Fibroblast of villous mesenchyme (primary cell): Measurements from ENCODE around the gene KCNH1. TPM values are rescaled to one million over a fixed set of nuclear protein-coding genes. Genes with fewer than 3 reads are reported as not detected.

Experiments used
- DNase-seq: peaks from one replicate; pipeline ENCODE4 v3.0.0-alpha.2; 2010; ENCODE audit warnings: low read depth
- H3K4me3 ChIP-seq: 2 replicates; pipeline ENCODE4 v1.5.1; 2011; ENCODE audit warnings: low read depth, mild to moderate bottlenecking, low read length
- total RNA-seq: library from RNA; depleted of rRNA; stranded (reverse); fragments of >200 nt; gene quantifications from 2 replicates; pipeline ENCODE4 v1.2.3, GENCODE V29; 2012
- TF ChIP-seq, protein P1 (sequence below): IDR thresholded peaks from 2 replicates; pipeline ENCODE4 v1.5.1; 2012; ENCODE audit warnings: low read depth, mild to moderate bottlenecking, low read length; ENCODE audit not compliant: insufficient read depth

KCNH1 gene
- total RNA-seq, 1 donor: 11.2 TPM

DNA sequence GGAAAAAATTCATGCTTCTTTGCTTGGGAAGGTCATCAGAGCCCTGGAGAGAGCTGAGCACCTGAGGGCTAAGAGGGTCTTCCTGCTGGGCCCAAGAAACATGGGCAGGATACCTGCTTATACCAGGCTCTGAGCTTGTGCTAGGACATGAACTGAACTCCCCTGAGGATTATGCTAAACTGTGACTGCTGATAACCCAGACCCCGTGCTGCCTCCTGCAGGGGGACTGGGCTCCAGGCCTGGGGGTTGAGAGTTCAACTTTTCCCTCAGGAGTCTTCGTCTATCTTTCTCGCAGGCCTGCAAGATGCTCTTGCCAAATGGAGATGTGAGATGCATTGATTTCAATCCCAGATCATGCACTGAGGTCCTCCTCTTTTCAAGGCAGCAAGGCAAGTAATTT lies 436.8 kb downstream of the KCNH1 start:
- no peak for DNase-seq
- TF ChIP-seq, protein P1, sequence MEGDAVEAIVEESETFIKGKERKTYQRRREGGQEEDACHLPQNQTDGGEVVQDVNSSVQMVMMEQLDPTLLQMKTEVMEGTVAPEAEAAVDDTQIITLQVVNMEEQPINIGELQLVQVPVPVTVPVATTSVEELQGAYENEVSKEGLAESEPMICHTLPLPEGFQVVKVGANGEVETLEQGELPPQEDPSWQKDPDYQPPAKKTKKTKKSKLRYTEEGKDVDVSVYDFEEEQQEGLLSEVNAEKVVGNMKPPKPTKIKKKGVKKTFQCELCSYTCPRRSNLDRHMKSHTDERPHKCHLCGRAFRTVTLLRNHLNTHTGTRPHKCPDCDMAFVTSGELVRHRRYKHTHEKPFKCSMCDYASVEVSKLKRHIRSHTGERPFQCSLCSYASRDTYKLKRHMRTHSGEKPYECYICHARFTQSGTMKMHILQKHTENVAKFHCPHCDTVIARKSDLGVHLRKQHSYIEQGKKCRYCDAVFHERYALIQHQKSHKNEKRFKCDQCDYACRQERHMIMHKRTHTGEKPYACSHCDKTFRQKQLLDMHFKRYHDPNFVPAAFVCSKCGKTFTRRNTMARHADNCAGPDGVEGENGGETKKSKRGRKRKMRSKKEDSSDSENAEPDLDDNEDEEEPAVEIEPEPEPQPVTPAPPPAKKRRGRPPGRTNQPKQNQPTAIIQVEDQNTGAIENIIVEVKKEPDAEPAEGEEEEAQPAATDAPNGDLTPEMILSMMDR: no peak
- no peak overlapping the region for H3K4me3 ChIP-seq

DNA sequence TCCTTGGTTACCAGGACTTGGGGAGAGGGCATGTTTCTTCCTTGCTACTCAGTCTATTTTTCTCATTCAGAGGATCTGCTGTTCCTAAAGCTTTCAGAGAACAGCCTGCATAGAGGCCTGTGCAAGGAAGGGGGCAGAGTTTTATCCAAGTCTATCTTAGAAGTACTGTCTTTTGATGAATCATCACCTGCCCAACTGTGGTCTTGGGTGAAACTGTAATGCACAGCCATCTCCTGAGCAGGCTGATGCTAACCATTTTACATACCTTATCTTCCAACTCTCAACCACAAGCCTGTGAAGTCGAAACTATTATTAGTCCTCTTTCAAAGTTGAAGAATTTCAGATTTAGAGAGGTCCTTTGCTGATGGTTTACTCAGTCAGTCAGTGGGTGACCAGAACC lies 437.2 kb downstream of the KCNH1 start:
- TF ChIP-seq, protein P1: no peak
- H3K4me3 ChIP-seq: no peak overlapping the region
- no peak for DNase-seq

DNA sequence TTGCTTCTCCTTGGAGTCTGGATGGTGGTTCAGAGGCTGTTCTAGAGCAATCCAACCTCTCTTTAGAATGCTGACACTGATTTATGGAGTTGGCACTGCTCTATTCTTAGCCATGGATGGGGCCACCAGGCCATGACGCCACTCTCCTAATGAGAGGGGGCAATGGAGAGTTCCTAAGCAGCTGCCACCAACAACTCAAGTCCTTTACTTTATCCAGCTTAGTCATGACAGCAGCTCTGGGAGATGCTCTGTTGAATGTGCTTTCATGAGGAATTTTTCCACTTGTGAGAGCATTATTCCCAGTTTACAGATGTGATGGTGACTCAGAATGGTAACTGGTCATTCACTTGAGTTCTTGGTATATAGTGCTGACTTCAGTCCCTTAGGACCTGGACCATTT lies 438.9 kb downstream of the KCNH1 start:
- TF ChIP-seq, protein P1: no peak
- H3K4me3 ChIP-seq: no peak overlapping the region
- no peak for DNase-seq

DNA sequence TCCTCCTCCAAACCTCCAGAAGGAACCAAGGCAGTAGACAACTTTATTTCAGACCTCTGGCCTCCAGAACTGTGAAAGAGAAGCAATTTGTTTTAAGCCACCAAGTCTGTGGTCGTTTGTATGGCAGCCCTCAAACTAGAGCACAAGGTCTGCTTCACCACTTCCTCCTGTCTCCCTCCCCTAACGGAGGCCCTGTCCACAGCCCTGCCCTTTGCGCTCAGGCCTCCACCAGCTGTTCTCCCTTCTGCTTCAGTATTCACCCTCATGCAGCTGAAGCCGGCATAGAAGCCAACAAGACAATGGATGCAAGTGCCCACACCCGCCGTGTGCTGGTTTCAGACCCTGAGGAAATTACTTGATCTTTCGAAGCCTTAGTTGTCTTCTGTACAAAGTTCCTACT lies 441.2 kb downstream of the KCNH1 start:
- no peak overlapping the region for H3K4me3 ChIP-seq
- no peak for DNase-seq
- TF ChIP-seq, protein P1: no peak

DNA sequence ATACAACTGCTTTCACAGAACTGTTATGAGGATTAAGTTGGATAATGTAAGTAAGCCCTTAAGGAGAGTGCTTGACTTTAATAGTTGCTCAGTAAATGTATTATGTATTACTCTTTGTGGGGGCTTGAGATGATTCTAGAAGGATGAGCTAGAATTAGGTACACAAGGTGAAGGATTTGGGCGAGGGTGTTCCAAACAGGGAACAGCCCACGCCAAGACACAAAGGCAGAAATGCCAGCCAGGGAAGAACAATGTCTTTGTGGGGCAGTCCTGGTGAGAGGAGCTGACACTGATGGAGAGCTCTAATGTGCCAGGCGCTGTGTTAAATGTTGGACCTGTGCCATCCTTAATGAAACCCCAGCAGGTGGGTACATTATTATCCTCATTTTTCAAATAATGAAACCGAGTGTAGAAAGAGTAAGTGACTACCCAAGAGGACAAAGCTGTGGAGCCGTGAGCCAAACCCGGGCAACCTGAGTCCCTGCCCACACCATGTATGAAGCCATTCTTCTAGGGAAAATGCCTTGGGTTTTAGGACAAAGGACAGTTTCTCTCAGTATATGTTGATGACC lies 442.8 kb downstream of the KCNH1 start:
- TF ChIP-seq, protein P1: no peak
- H3K4me3 ChIP-seq: no peak overlapping the region
- DNase-seq: no peak

DNA sequence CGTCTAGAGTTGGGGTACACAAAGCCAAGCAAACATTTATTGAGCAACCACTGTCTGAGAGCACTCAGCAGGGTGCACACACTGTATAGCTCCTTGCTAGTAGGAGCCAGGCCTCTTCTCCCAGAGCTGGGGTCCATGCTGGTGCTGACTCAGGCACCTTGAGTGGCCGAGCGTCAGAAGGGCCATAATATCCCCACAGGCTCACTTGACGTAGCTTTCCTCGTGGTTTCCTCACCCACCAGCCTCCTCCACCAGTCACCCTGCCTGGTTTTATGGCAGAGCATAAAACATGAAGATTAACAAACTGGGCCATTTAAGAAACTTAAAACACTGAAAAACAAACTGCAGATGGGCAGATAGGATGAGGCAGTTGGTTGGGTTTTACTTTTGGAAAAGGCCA lies 443.7 kb downstream of the KCNH1 start:
- TF ChIP-seq, protein P1: no peak
- peak; percentile 51 for DNase-seq
- H3K4me3 ChIP-seq: no peak overlapping the region

DNA sequence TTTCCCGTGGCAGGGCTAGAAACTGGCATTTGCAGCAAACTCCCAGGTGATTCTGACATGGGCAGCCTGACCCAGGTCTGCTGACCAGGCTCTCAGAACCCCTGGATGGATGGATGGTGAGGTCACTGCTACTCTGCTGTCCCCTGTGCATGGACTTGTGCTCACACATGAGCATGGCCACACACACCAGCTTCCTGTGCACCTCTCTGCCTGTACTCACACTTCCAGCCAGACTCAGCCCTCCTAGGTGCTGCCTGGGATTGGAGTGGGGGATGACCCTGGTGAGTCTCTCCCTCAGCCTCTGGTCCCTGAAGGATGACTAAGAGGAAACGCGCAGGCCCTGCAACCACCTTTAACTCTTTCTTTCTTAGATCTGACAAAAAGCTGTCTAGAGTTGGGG lies 444.1 kb downstream of the KCNH1 start:
- TF ChIP-seq, protein P1: no peak
- no peak overlapping the region for H3K4me3 ChIP-seq
- DNase-seq: no peak
